Adipocyte (in vitro differentiated cells): Measurements from ENCODE around the gene SUFU.

Experiments used
- DNase-seq: peaks from one replicate; pipeline ENCODE4 v3.0.0-alpha.2; 2015; ENCODE audit warnings: low read depth
- H3K27me3 ChIP-seq: replicated peaks from 2 replicates; pipeline ENCODE4 v1.7.0; 2013; ENCODE audit warnings: mild to moderate bottlenecking, low read length, moderate library complexity; ENCODE audit not compliant: control insufficient read depth, insufficient read depth
- H3K36me3 ChIP-seq: 2 replicates; pipeline ENCODE4 v1.7.0; 2013; ENCODE audit warnings: low read length, mild to moderate bottlenecking, moderate library complexity; ENCODE audit not compliant: control insufficient read depth, insufficient read depth, severe bottlenecking
- H3K4me1 ChIP-seq: 2 replicates; pipeline ENCODE4 v1.7.0; 2013; ENCODE audit warnings: mild to moderate bottlenecking, low read length, moderate library complexity; ENCODE audit not compliant: control insufficient read depth, insufficient read depth
- H3K4me3 ChIP-seq: 2 replicates; pipeline ENCODE4 v1.7.0; 2013; ENCODE audit warnings: mild to moderate bottlenecking, low read length, moderate library complexity
- H3K9ac ChIP-seq: 2 replicates; pipeline ENCODE4 v1.7.0; 2013; ENCODE audit warnings: mild to moderate bottlenecking, low read length, moderate library complexity
- H3K9me3 ChIP-seq: 2 replicates; pipeline ENCODE4 v1.7.0; 2013; ENCODE audit warnings: mild to moderate bottlenecking, low read length, moderate library complexity; ENCODE audit not compliant: control insufficient read depth

Gene SUFU

GRCh38 chr10:102682416-102682815 lies 178.6 kb downstream of the SUFU start:
- Histone ChIP-seq H3K36me3 (peaks cover 7% of the 10 kb centered on the region), H3K27me3 (no peaks in the 10 kb centered on the region), H3K9me3 (no peaks in the 10 kb centered on the region), H3K9ac (no peak overlapping the region), H3K4me1 (peaks cover 4% of the 10 kb centered on the region), H3K4me3 (no peak overlapping the region)
- no peak for DNase-seq

GRCh38 chr10:102682981-102683380 lies 179.2 kb downstream of the SUFU start:
- H3K4me3 ChIP-seq, result no peak overlapping the region
- H3K27me3 ChIP-seq, result no peaks in the 10 kb centered on the region
- peaks cover 7% of the 10 kb centered on the region for H3K36me3 ChIP-seq
- no peak for DNase-seq
- H3K9me3 ChIP-seq, result no peaks in the 10 kb centered on the region
- peaks cover 4% of the 10 kb centered on the region for H3K4me1 ChIP-seq
- no peak overlapping the region for H3K9ac ChIP-seq
